ENCODE results near the gene CTNNA3. TPM values are rescaled to one million over a fixed set of nuclear protein-coding genes. Genes with fewer than 3 reads are reported as not detected.

CTNNA3 gene
- total RNA-seq, 1 experiment from 2014 or later, result 0.32 TPM

DNA sequence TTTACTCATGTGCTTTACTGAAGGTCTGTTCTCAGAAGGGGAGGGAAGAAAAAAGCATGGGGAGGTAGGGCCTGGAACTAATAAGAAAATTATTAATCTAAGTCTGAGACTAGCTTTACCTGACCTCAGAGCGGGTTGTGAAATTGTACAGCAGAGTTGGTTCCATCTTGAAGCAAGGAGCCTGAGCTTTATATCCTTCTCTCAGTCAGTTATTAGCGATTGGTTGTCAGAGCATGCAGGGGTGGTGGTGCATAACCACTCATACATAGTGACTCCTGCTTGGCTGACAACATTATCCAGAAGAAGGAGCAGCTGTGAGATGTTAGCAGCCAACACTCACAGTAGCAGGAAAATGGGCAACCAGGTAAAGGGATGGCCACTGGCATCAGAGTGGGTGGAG is 1746.5 kb downstream of the CTNNA3 start:
- RAD21 ChIA-PET (ENCODE audit: low non-redundant PET in 1 of 2, low total read pairs in 2 of 2, uncharacterized antibody in 2 of 2, unreplicated experiment in 2 of 2), result no interaction called here
- ATAC-seq, result no peak

DNA sequence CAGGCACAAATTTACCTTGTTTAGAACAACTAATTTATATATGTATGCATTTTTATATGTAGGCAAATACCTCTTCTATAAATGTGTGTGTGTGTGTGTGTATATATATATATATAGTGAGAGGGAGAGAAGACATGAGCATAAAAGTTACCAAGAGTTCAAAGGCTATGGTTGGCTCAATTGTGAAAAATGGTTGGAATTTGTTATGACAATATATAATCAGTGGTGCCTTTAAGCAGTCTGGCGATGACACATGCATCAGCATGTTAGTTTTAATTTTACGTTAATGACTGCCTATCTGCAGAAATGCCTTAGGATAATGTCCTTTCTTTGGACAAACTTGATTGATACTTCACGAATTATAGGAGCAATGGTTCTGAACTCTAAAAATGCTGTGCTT is 1750.9 kb downstream of the CTNNA3 start:
- Histone ChIP-seq H3K9me3 (ENCODE audit: control insufficient read depth in 1 of 2, insufficient read depth in 1 of 2, low read depth in 1 of 2, low read length in 2 of 2) (no peaks in the 10 kb centered on the region), H3K4me1 (ENCODE audit: control insufficient read depth in 1 of 2, insufficient read depth in 2 of 2, low read length in 2 of 2) (no peaks in the 10 kb centered on the region), H3K9me2 (ENCODE audit: insufficient read depth) (no peaks in the 10 kb centered on the region), H3K27ac (ENCODE audit: low read depth, low read length) (no peak overlapping the region), H3K79me2 (ENCODE audit: insufficient read depth, low read length) (no peaks in the 10 kb centered on the region), H3K4me3 (replicated peaks in 1 of 2; ENCODE audit: low read depth in 1 of 2, low read length in 2 of 2) (no peak overlapping the region), H4K20me1 (ENCODE audit: insufficient read depth) (no peaks in the 10 kb centered on the region), H3K27me3 (ENCODE audit: insufficient read depth, low read length) (no peaks in the 10 kb centered on the region), H2AFZ (ENCODE audit: low read depth, low read length, poor library complexity, severe bottlenecking) (no peak overlapping the region), H3K9ac (ENCODE audit: low read length) (no peak overlapping the region), H3K36me3 (ENCODE audit: control insufficient read depth in 1 of 2, insufficient read depth in 2 of 2, low read length in 2 of 2) (no peaks in the 10 kb centered on the region), H3K4me2 (ENCODE audit: low read length) (no peak overlapping the region)
- TF ChIP-seq YY1 (IDR thresholded peaks at IDR 0.05; ENCODE audit: extremely low read depth, insufficient replicate concordance, low read depth, low read length) (no peak), FOSL1 (IDR thresholded peaks at IDR 0.05; ENCODE audit: low read depth) (no peak), CBX3 (IDR thresholded peaks at IDR 0.05; ENCODE audit: low read depth) (no peak), EZH2phosphoT487 (IDR thresholded peaks at IDR 0.05; ENCODE audit: borderline replicate concordance) (no peak), SP1 (IDR thresholded peaks at IDR 0.05; ENCODE audit: low read depth) (no peak), SIN3A (IDR thresholded peaks at IDR 0.05; ENCODE audit: low read depth) (no peak), ZNF274 (IDR thresholded peaks at IDR 0.05; ENCODE audit: low read depth, low read length) (no peak), RAD21 (IDR thresholded peaks at IDR 0.05; ENCODE audit: low read depth) (no peak), ZFX (IDR thresholded peaks at IDR 0.05) (no peak)
- TF ChIP-seq, protein P1, sequence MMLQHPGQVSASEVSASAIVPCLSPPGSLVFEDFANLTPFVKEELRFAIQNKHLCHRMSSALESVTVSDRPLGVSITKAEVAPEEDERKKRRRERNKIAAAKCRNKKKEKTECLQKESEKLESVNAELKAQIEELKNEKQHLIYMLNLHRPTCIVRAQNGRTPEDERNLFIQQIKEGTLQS (IDR thresholded peaks at IDR 0.05), result no peak
- intact Hi-C loops (cut with micrococcal nuclease), result no loop called here
- ChIA-PET CTCF (no interaction called here), POLR2A (no interaction called here), RAD21 (ENCODE audit: low non-redundant PET in 1 of 2, low total read pairs in 2 of 2, uncharacterized antibody in 2 of 2, unreplicated experiment in 2 of 2) (no interaction called here)
- BruUV-seq (replicated peaks), result no TSS peak
- ATAC-seq (no peak), DNase-seq (ENCODE audit: low read depth, low spot score) (no peak)

More for the DNA sequence above, 1746.5 kb downstream of the CTNNA3 start:
- H3K9me3 ChIP-seq (ENCODE audit: control insufficient read depth in 1 of 2, insufficient read depth in 1 of 2, low read depth in 1 of 2, low read length in 2 of 2), result no peaks in the 10 kb centered on the region
- H3K4me1 ChIP-seq (ENCODE audit: control insufficient read depth in 1 of 2, insufficient read depth in 2 of 2, low read length in 2 of 2), result no peaks in the 10 kb centered on the region
- no peaks in the 10 kb centered on the region for H3K9me2 ChIP-seq (ENCODE audit: insufficient read depth)
- H2AFZ ChIP-seq (ENCODE audit: low read depth, low read length, poor library complexity, severe bottlenecking), result no peak overlapping the region
- no peaks in the 10 kb centered on the region for H3K79me2 ChIP-seq (ENCODE audit: insufficient read depth, low read length)
- H3K4me3 ChIP-seq (replicated peaks in 1 of 2; ENCODE audit: low read depth in 1 of 2, low read length in 2 of 2), result no peak overlapping the region
- DNase-seq (ENCODE audit: low read depth, low spot score), result no peak
- no peak overlapping the region for H3K9ac ChIP-seq (ENCODE audit: low read length)
- TF ChIP-seq, protein P2, sequence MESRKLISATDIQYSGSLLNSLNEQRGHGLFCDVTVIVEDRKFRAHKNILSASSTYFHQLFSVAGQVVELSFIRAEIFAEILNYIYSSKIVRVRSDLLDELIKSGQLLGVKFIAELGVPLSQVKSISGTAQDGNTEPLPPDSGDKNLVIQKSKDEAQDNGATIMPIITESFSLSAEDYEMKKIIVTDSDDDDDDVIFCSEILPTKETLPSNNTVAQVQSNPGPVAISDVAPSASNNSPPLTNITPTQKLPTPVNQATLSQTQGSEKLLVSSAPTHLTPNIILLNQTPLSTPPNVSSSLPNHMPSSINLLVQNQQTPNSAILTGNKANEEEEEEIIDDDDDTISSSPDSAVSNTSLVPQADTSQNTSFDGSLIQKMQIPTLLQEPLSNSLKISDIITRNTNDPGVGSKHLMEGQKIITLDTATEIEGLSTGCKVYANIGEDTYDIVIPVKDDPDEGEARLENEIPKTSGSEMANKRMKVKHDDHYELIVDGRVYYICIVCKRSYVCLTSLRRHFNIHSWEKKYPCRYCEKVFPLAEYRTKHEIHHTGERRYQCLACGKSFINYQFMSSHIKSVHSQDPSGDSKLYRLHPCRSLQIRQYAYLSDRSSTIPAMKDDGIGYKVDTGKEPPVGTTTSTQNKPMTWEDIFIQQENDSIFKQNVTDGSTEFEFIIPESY (IDR thresholded peaks at IDR 0.05; ENCODE audit: extremely low read depth, insufficient replicate concordance, low read length), result no peak
- TF ChIP-seq MAX (IDR thresholded peaks at IDR 0.05), result no peak
- TF ChIP-seq POLR2A (IDR thresholded peaks at IDR 0.05; ENCODE audit: borderline replicate concordance, extremely low read depth, insufficient read depth, insufficient read length), result no peak
- no peak for TF ChIP-seq SIN3A (IDR thresholded peaks at IDR 0.05; ENCODE audit: low read depth)
- no peak for TF ChIP-seq EZH2phosphoT487 (IDR thresholded peaks at IDR 0.05; ENCODE audit: borderline replicate concordance)
- no peak for TF ChIP-seq ELF1 (IDR thresholded peaks at IDR 0.05; ENCODE audit: borderline replicate concordance, low read depth)
- no peak for TF ChIP-seq SP1 (IDR thresholded peaks at IDR 0.05; ENCODE audit: low read depth)
- no peak for TF ChIP-seq FOSL1 (IDR thresholded peaks at IDR 0.05; ENCODE audit: low read depth)
- no peak for TF ChIP-seq TCF7L2 (IDR thresholded peaks at IDR 0.05; ENCODE audit: borderline replicate concordance, extremely low read depth, insufficient read depth, insufficient read length)
- no peaks in the 10 kb centered on the region for H3K27me3 ChIP-seq (ENCODE audit: insufficient read depth, low read length)
- H3K36me3 ChIP-seq (ENCODE audit: control insufficient read depth in 1 of 2, insufficient read depth in 2 of 2, low read length in 2 of 2), result no peaks in the 10 kb centered on the region
- H4K20me1 ChIP-seq (ENCODE audit: insufficient read depth), result no peaks in the 10 kb centered on the region
- POLR2A ChIA-PET, result no interaction called here
- no TSS peak for BruUV-seq (replicated peaks)
- CTCF ChIA-PET, result no interaction called here
- H3K27ac ChIP-seq (ENCODE audit: low read depth, low read length), result no peak overlapping the region
- no peak overlapping the region for H3K4me2 ChIP-seq (ENCODE audit: low read length)
- intact Hi-C loops (cut with micrococcal nuclease), result no loop called here
